GM18867 (cell line): ENCODE results near the gene CUL1.
"Not testable (repeated sequence)": the region's sequence is repeated elsewhere in the genome, so short reads cannot be mapped to it uniquely, and the experiment has no call there.

ENCODE experiments used
- ATAC-seq: cut with Tn5 transposase; IDR thresholded peaks from one replicate; pipeline ENCODE4 v1.9.1; 2021; ENCODE audit warnings: mild to moderate bottlenecking, moderate library complexity; ENCODE audit not compliant: unreplicated experiment

CUL1 gene

DNA sequence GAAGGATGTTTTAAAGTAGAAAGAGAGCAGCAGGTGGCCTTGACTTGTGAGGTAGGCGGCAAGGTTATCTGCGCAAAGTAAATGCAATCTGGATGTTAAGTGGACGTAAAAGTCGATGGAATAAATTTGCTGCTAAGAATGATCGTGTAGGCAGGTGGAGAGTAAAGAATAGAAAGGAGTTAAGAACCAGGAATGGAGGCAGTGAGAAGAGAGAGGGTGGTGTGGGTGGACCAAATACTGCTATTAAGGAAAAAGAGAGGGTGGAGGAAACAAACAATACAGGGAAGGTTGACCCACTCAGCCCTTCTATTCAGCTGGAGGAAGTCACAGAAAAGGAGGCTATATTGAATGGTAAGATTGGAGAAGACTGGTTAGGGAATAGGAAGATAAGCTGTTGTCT lies 1.9 kb upstream of the CUL1 start:
- ATAC-seq = no peak

DNA sequence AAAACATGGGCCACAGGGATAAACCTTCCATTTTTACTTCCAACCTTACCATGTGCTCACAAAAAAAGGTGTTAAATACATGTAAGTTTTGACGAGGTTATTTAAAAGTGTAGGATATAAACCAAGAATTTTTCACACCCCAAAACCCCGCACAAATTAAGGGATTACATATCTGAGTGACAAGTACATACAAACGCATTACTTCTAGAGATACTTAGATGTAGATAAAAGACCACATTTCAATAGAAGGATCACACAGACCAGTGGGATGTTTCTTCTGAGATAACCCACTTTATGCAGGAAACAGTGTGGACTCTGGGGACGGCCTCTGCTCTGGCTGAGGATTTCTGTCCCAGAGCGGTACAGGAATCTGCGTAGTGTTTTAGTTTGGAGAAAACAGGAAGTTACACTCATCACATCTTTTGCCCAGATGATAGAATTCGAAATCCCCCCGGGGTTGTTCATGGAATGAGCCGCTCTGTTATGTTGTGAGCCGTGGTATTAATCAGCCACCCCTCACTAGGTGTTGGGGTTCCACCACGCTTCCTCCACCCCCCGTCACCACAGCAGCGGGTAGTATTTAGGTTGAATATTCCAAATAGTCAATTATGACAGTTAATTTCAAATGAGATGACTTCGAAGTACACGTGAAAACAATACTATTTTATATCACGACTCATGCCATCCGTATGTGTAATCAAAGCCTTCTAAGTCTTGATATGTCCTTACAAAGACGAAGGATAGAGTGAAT lies 1.3 kb upstream of the CUL1 start:
- ATAC-seq = no peak

DNA sequence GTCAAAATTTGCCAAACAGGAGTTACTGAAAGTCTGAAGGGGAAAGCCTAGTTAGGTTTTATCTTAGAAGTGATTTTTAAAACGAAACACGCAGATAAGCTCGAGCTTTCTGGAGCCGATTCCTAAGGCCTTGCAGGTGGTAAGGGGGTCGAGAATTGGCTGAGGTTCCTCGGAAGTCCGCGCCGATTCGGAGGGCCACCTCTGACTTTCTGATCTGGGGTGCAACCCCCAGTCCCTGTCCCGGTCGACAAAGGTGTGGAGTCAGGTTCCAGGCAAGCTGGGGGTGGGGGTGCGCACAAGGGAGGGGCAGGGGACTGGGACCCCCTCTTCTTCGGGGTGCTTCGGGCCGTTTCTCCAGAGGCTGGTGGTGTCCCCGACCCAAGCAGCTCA lies 701 bp upstream of the CUL1 start:
- peak; percentile 5 for ATAC-seq

DNA sequence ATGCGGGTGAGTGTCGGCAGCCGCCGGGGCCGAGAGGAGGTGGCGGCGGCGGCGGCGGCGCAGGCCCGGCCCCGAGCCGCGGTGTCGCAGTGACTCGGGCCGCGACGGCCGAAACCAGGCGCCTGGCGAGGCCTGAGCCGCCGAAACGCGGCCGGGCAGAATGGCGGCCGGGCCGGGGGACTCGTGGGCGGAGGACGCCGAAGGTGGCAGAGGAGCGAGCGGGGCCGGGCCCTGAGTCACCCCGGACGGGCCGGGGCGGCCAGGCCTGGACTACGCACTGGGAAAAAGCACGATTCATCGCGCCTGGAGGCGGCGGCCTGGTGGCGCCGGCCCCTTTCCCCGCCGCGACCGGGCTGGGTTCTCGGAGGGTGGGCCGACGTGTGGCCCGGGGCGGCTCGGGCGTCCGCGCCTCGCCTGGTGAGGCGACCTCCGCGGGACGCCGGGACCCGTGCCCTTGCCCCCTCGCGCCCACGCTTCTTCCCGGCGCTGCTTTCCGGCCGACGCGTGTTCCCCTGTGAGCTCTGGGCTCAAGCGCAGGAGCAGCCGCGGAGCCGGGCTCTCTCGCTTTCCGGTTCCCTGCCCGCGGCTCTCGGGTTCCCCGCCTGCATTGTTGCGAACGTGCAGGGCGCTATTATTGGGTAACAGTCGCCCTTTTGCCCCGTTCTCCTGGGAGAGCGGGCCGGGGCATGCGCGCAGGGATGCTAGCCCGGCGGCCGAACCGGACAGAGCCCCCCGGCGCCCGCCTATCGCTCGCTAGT lies 500 bp downstream of the CUL1 start:
- peak; percentile 43 for ATAC-seq

DNA sequence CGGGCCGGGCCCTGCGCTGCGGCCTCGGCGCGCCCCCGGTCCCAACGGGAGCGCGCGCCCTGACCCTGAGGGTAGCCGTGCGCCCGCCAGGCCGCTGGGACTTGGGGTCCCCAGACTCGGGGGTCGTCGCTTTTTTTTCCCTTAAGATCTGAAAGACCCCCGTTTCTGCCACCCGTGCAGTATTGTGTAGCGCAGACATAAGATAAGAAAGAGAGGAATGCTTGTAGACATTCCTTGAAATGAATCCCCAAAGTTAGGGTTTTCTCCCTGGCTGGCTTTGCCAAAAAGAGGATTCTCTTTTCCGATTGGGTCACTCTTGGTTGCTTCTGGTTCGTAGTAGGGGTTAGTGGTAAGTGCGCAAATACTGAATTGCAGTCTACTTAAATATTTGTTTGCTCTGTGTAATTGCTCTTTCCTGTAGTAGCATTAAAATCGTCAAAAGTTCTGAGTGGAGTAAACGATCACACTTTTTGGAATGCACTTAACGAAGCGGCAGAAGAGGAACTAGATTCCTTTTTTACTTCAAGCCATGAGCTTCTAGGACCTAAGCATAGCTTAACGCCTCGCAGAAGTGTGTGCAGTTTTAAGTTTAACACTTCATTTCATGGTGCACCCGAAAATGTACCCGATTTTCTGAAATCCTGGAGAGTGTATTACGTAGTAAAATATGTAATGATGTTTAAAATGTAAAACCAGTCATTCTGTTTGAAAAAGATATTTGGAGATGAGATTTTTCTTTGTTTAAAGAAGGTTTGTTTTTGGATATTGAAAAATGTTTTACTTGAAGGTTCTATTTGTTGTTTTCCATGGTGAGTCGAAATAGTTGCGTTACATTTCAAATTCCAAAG lies 1.3 kb downstream of the CUL1 start:
- peak; percentile 28 for ATAC-seq

DNA sequence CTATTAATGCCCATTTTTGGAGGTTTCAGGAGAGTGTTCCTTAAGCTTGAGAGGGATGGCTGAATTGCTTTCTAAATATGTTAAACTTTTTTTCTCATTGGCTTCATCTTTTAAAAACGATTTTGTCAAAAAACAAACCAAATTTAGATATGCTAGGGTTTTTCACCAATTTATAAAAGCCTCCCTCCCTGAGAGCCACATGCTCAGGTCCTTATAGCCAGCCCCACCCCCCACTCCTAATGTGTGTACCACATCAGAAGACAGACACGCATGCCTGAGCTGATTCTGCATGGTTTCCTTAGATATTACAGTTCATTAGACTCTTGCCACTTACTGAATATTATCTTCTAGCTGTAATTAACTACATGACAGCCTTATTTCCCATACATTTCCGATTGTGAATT lies 2.0 kb downstream of the CUL1 start:
- no peak for ATAC-seq

DNA sequence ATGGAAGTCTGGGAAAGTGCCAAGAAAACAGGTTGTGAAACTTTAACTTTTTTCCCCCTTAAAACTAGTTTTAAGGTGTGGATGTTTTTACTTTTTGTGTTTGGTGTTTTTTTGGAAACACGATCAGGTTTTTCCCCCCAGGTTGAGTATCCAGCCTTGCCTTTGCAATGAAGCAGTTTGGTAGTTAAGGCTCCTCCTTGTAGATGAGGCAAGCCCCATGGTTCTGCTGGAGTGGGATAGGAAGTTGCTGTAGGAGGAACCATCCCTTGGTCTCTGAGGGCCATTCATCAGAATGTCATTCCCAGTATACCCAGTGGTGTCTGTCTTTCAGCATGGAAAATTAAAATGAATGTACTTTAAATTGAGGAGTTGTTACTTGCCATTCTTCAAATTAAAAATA lies 2.7 kb downstream of the CUL1 start:
- ATAC-seq = no peak

DNA sequence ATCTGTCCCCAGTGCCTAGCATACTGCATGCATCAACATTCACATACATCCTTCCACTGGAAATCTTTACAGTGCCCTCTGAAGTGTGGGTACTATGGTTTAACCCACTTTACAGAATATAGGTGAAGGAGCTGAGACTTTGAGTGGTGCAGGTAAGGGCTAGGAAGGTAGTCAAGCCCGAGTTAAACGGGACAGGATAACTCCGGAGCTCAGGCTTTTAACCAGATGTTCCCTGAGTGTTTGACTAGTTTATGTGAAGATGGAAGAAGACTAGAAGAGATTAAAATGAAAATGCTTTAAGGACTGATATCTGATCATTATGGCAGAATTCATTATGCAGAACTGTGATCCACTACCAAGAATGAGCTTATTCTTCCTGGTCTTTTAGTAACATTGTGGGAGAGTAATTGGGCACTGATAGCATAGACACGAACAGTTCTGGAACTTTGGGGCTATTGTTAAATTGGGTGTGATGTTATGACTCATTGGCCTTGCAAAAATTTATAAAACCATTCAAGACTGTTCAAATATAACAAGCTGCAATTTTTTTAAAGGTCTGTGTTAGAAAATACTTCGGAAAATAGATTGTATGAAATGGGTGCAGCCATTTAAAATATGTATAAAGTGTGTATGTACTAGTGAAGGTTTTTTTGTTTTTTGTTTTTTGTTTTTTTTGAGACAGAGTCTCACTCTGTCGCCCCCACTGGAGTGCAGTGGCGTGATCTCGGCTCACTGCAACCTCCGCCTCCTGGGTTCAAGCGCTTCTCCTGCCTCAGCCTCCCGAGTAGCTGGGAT lies 4.4 kb downstream of the CUL1 start:
- no peak for ATAC-seq

DNA sequence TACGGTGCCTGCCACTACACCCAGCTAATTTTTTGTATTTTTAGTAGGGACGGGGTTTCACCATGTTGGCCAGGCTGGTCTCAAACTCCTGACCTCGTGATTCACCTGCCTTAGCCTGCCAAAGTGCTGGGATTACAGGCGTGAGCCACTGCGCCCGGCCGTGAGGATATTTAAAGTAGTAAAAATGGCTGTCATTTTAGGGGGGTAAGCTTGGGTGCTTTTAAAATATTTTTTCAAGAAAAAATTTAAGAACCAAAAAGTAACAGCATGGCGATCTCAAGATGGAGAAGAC lies 4.9 kb downstream of the CUL1 start:
- not testable (repeated sequence) for ATAC-seq

DNA sequence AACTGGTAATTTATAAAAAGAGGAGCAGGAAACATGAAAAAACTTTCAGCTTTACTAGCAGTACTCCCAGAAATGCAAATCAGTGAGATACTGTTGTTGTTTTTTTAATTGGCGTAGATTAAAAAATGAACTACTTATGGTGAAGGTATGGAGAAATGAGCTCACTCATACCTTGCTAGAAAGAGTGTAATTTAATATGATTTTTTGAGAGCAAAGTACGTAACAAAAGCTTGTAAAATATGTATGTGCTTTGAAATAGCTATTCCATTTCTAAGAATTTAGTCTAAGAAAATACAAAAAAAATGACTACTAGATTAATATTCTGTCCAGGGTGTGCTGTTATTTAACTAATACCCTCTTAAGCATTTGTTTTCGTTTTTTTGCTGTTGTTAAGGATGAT lies 5.5 kb downstream of the CUL1 start:
- no peak for ATAC-seq

DNA sequence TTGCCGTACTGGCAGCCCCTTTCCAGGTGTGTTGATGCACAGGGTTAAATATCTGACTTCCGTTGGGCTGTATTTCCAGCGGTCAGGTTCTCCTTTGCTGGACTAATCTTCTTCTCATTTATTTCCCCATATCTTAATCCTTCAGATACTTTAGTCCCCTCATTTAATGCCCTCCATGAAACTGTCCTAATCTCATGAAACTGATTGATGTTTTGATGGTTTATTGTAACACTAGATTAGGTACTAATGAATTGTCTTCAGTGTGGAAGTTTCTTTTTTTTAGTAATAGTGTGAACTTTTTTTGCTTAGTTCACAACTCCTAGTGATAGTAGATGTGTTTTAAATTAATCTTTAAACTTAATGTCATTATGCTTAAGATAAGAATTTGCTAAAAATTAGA lies 6.3 kb downstream of the CUL1 start:
- no peak for ATAC-seq

DNA sequence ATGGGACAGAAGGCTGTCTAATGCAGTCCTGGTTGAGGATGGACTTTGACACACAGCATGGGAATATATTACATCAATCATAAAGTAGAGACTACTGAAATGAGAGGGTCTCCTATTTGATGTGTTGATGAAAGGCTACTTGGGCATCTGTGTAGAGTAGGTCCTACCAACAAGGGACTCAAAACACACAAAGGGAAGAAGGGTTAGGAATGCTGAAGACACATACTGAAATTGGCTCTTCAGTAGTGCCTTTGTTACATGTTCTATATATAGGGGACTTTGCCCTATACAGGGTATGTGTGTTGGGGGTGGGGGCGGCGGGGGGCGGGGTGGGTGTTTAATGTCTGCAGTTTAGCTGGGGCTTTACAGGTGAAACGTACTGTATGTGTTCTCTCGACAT lies 7.7 kb downstream of the CUL1 start:
- ATAC-seq = no peak

DNA sequence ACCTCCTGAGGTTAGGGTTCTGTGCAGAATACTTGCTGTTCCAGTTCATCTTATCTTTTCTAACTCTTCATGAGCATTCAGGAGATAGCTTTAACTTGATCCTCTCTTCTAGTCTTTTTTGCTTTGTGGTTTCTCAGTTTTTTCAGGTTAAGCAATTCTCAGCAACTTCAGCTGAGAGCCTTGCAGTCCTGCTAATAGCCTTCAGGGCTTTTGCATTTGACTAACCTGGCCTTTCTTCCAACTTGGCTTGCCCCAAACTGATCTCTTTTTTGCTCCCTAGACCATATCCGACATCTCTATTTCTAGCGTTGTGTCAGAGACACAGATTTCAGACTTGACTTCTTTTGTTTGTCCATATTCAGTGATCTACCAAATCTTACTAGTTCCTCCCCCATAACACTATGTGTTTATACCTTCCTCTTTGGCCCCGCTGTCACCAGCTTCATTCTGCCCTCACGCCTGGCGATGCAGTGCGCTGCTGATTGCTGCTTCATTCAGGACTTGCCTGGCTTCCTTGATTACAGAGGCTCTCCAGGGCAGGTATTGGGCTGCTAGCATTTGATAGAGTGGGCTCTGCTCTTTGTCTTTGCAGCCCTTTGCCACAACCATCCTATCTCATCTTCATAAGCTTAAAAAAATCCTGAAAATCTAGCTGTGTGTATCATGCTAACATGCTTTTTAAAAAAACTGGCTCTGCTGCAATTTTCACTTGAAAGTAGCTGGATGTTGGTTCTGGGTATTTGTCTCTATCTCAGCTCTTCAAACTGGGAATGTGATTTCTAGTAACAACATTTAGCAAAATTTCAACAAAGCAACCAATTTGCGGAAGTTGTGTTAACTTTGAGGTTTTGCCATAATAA lies 9.6 kb downstream of the CUL1 start:
- ATAC-seq = no peak

DNA sequence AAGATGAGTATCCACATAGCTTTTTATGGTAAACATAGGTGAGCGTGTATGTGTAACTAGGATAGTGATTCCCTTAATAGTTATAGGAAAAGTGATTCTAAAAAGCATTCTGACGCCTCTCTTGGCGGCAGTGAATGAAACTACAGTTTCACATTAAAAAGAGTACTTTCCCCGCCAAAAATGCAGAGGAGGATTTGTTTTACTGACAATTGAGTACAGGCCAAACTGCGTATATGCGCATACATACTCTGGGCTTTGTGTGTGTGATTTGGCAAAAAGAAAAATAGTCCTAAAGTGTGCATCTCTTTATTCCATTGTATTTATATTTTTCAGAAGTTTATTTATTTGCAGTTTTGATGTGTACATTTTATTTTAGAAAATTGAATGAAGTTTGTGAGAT lies 10.3 kb downstream of the CUL1 start:
- no peak for ATAC-seq

DNA sequence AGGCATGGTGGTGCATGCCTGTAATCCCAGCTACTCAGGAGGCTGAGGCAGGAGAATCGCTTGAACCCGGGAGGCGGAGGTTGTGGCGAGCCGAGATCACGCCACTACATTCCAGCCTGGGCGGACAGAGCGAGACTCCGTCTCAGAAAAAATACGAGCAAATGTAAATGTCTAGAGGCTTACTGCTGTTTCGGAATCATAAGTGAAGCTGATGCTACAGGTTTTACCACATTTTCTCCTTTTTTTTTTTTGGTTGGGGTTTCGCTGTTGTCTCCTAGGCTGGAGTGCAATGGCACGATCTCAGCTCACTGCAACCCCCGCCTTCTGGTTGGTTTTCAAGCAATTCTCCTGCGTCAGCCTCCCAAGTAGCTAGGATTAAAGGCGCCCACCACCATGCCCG lies 11.7 kb downstream of the CUL1 start:
- not testable (repeated sequence) for ATAC-seq

DNA sequence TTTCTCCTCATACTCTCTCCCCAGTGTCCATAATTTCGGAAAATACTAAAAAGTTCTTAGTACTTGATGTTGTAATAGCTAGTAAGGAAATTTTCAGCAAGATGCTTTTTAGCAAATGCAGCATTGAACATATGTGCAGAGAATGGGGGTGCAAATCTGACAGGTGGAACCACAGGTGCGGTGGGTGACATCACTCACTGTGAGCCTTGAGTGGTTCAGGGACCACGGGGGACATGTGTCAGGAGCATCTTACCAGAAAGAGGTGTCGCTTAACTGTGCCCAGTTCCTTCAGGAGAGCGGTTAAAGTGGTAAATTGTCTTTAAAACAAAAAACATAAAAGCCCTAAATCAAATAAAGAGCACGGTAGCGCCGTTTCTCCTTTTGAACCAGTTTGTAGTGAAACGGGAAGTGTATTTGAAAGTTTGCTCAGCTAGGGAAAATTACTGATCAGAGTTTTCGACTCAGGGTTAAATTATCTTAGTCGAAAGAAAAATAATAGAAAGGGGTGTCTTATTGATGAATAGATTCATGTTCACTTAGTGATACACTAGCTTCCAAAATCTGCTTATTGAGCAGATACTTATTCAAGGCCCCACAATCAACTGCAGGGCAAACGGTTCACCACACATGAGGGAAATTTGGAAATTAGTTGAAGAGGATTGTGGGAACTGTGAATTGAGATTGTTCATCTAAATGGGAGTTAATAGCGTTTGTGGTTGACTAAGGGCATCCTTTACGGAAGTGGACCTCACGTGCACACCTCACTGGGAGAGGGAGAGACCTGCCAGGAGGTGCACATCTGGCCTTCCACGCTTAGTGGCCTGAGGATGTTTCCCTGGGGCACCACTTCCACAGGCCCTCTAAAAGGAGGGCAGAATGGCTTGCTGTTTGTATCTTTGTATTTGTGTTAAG lies 12.7 kb downstream of the CUL1 start:
- ATAC-seq = no peak

DNA sequence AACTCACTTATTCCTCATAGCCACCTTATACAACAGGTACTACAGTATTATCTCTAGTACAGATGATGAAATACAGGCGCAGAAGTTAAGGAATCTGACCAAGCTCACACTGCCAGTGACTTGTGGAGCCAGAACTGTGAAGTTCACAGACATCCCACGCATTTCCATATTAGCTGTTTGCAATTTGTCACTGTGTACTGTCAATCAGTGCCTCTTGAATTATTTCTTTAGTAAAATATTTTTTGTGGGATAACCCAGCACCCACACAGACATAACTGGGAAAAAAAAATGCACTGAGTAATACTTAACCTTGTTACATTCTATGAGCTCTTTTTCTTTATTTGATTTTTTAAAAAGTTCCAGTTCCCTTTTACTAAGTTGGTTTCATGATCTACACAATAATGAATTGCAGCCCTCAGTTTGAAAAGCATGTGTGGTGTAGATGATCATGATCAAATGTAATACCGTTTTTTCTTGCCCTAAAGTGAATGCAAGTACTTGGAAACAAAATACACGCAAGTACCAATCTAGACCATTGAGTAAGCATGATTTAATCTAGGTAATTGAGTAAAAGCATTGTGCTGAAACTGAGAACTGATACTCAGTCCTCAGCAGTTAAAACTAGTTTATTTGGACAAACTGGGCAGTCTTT lies 14.1 kb downstream of the CUL1 start:
- peak; percentile 54 for ATAC-seq

DNA sequence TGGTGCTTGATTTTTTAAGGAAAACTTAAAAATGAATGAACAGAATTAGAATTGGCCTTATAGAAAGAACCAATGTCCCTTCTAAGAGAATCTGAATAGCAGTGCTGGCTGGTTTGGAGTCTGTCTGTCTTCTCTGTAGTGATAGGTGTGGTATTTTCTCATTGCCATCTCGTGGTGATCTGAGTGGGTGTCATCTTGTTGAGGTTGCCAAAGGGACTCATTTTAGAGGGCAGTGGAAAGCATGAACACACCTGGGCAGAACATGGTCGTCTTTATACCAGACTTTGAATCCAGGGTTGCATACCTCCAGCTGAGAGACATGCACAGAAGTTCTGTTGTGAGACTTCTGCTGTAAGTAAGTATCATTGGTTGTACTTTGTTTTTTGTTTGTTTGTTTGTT lies 15.8 kb downstream of the CUL1 start:
- ATAC-seq = no peak

DNA sequence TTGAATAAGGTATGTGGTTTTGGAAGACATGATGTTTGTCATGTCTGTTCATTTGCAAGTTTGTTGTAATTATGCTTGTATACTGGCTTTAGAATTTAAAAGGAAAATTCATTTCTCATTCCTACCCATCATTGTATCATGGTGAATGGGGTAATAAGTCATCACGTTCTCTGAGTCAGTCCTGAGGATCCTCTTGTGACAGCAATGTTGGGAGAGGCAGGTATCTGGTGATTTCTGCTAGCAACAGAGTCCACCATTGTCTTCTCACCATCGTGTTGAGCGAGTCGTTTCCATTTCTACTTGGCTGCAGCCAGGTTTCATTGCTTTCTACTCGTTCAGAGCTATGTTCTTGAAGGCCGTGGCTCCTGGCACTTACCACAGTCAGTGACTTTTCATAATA lies 16.3 kb downstream of the CUL1 start:
- no peak for ATAC-seq
